ENCODE data around the gene RNU5B-1.
"Not testable (repeated sequence)": the region's sequence is repeated elsewhere in the genome, so short reads cannot be mapped to it uniquely, and the experiment has no call there.

The RNU5B-1 gene

DNA sequence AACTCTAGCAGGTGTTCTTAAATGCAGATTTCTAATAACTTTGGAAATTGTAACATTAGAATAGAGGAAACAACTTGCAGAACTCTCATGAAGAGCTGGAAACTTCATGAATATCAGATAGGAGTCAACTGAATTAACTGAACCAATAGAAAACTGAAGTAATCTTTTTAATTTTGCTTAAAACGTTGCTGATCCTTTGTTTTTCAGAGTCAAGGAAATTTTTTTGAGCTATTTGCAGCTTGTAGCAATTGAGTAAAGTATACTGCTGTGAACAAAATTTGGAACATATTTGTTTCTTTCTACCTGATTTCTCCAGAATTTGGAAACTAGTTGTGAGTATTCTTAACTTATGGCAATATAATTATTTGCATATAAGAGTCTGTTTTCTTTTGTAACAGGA is 47.5 kb downstream of the RNU5B-1 start:
- intact Hi-C loops (cut with micrococcal nuclease); H3K27ac Mint-ChIP-seq; H3K4me1 Mint-ChIP-seq (ENCODE audit: low read depth); H3K9me3 Mint-ChIP-seq; H3K4me3 Mint-ChIP-seq; H3K36me3 Mint-ChIP-seq (ENCODE audit: low read depth): not testable (repeated sequence)
- H3K27me3 Mint-ChIP-seq, result peaks cover 49% of the 10 kb centered on the region
